GM19351 (cell line): ENCODE measurements around the gene CLEC4A.
"Not testable (repeated sequence)": the region's sequence is repeated elsewhere in the genome, so short reads cannot be mapped to it uniquely, and the experiment has no call there.

Source experiments
- ATAC-seq: cut with Tn5 transposase; IDR thresholded peaks from one replicate; pipeline ENCODE4 v1.9.1; 2021; ENCODE audit warnings: mild to moderate bottlenecking, moderate library complexity; ENCODE audit not compliant: unreplicated experiment

The CLEC4A gene

DNA sequence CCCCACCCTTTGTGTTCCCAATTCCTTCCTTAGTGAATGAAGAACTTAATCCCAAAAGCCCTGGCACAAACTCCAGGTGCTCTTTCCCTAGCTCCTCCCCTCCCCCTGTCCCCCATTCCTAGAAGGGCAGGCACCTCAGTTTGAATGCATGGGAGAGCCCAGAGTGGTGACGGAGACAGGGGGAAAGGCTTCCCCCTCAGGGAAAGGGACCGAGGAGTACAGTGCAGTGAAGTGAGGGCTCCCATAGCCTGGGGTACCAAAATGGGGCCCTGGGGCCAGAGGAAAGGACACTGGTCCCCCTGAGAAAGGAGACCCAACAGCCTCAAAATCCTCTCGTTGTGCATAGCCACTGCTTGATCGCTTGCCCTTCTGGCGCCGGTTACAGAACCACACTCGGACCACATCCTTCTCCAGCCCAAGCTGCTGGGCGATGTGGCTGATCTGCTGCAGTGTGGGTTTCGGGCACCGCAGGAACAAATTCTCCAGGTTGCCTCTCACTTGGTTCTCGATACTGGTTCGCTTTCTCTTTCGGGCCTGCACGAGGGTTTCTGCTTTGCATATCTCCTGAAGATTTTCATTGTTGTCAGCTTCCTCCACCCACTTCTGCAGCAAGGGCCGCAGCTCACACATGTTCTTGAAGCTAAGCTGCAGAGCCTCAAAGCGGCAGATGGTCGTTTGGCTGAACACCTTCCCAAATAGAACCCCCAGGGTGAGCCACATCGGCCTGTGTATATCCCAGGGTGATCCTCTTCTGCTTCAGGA, 10.4 kb downstream of the CLEC4A start:
- ATAC-seq, result not testable (repeated sequence)

DNA sequence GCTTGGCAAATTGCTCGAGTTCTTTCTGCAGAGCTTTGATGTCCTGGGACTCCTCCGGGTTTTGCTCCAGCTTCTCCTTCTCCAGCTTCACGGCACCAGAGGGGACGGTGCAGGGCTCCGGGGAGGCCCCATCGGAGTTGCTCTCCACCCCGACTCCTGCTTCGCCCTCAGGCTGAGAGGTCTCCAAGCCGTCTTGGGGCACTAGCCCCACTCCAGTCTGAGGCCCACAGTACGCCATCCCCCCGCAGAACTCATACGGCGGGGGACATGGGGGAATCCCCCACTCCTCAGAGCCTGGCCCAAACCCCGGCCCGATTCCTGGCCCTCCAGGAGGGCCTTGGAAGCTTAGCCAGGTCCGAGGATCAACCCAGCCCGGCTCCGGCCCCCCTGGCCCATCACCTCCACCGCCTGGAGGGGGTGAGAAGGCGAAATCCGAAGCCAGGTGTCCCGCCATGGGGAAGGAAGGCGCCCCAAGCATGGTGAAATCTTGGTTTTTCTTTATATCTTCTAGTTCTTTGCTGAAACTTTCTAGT, 11.0 kb downstream of the CLEC4A start:
- ATAC-seq, result not testable (repeated sequence)

DNA sequence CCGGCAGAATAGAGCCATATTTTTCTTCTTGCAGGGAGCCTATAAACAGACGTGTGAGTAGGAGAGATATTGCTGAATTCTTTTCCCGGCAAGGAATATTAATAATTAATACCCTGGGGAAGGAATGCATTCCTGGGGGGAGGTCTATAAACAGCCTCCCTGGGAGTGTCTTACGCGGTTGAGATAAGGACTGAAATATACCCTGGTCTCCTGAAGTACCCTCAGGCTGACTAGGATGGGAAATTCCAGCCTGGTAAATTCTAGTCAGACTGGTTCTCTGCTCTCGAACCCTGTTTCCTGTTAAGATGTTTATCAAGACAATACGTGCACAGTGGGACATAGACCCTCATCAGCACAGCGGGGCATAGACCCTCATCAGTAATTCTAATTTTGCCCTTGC, 18.2 kb downstream of the CLEC4A start:
- not testable (repeated sequence) for ATAC-seq

DNA sequence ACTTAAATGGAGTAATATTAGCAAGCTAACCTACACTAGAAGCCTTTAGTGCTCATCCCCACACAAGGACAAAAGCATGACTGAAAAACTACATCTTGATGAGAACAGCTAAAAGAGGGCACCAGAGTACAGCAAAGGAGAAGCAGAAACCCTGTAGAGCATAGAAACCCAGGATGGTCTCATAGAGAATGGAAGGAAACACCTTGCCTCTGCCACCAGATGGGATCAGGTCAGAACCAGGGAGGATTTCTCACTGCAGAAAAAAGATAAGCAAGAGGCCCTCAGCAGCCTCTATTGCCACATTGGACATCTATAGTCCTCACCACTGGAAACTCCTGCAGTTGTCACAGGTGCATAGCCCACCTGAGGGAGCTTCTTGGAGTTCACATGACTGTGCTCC, 19.8 kb downstream of the CLEC4A start:
- no peak for ATAC-seq

DNA sequence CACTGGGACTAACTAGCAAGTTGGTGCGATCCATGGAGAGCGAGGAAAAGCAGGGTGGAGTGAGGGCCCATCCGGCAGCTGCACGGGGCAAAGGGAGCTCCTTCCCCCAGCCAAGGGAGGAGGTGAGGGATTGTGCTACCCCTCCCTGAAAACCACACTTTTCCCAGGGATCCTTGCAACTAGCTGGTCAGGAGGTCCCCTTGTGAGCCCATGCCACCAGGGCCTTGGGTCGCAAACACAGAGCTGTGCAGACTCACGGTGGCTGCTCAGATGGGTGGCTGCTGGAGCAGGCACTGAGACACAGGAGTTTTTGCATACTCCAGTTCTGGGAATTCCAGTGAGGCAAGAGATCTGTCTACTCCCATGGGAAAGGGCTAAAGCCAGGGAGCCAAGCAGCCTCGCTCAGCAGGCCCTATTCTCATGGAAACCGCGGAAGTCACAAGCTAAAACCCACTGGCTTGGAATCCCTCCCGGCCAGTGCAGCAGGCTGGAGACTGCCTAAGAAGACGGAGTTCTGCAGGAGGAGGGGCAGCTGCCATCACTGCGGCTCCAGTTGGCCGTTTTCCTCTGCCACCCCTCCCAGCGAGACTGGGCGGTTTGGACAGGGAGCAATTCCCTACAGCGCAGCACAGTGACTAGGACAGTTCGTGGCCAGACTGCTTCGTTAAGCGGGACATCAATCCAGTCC, 22.5 kb downstream of the CLEC4A start:
- no peak for ATAC-seq

DNA sequence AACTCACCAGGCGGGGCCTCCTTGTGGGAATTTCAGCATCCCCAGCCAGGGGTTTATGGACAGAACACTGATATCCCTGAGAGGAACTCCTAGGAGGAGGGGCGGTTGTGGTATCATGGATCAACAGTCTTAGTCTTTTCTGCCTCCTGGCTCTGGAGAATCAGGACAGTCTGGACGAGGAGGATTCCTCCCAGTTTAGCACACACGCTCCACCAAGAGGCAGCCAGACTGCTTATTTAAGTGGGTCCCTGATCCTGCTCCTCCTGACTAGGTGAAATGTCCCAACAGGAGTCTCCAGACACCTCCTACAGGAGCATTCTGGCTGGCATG, 23.0 kb downstream of the CLEC4A start:
- no peak for ATAC-seq

DNA sequence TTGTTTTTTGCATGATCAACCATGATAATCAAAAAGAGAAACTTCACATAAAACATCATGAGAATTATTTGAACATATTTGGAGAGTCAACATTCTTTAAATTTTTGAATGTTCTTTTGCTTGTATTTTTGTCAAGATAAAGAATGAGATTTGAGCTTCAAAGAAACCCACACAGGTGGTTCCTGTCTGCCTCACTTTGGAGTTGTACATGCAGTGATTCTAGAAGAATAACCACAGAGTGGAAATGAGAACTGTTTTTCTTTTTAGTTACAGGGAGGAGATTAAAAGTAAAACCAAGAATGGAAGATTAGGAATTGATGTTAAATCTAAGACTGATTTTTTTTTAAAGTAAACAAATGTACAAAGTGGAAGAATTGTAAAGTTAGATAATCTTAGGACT, 31.1 kb downstream of the CLEC4A start:
- ATAC-seq, result no peak

DNA sequence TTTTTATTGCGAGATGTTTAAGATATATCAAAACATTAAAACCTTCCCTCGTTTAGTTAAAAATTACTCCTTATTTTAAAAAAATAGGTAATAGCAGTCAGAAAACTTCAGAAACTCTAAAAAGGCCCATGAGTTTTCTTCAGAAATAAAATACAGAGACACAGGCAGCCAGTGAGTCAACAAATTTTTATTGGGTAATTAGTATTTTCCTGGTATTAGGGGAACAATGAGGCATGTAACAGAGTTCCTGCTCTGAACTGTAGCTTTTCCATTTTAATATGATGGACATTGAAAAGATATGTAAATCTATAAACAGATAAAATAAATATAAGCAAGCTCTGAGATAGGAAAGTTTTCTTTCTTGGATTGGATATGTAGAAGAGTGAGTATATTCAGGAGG, 33.0 kb downstream of the CLEC4A start:
- no peak for ATAC-seq

DNA sequence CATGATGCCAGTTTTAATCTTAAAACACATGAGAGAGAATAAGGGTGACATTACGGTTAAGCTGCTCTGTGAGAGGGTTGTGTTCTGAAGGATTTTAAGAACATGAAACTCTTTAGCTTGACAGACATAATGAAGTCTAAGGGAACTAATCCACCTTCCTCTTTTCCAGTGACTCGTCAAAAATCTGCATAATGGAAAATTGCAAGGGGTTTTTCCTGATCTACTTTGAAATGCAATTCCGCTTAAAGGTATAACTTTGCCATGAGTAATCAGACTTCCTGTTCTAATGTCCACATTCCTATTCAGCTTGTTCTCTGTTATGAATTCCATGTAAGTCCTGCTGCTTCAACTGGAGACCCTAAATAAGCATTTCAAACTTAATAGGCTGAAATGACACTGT, 33.4 kb downstream of the CLEC4A start, which contains the start of gene ZNF705A:
Gene ZNF705A, plus strand, starts transcription at position 171 of the 400 bp plus-strand sequence. CDS start 15,611 bp downstream, outside the sequence.
- ATAC-seq, result no peak

DNA sequence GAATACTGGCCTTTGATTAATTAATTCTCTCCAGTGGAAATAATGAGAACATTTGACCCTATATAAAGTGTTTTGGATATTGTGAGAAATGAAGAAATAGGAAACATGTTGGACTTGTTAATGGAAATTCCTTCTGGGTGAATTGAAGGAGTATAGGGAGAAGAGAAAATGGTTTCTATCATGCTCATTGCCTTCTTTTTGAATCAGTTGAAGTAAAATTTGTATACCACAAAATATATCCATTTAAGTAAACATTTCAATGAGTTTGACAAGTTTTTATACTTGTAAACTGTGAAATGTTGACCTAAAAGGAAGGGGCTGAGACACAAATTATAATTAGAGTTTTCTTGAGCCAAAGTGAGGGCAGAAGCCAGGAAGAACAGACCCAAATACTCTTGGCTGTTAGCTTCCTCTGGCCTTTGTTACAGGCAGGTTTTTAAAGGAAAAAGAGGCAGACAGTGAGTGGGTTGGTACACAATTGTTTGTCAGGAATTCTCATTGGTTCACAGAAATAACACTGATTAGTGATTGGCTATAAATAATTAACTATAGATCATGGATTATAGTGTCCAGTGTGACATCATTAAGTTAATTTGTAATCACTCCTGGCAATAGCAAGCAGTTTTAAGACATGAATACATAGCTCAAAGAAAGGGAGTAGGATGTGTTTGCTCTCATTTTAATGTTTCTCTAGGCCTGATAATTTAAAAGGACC, 34.2 kb downstream of the CLEC4A start:
- no peak for ATAC-seq

DNA sequence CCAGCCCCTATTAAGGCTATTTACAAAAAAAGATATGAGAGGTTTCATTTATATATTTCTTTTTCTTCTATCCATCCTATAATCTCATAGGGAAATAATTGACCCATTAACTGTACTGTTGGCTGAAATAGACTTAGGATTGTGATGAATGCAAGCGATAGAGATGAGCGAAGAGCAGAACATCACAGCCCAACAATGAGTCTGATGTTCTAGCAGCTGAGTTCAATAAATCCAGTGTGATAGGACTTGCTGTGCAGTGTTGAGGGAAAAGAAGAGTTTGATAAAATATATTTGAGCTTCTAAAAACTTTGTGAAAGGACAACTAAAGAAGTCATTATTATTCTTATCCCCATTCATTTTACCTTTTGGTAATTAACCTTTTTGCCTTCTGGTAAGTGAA, 49.5 kb downstream of the CLEC4A start:
- ATAC-seq, result not testable (repeated sequence)

DNA sequence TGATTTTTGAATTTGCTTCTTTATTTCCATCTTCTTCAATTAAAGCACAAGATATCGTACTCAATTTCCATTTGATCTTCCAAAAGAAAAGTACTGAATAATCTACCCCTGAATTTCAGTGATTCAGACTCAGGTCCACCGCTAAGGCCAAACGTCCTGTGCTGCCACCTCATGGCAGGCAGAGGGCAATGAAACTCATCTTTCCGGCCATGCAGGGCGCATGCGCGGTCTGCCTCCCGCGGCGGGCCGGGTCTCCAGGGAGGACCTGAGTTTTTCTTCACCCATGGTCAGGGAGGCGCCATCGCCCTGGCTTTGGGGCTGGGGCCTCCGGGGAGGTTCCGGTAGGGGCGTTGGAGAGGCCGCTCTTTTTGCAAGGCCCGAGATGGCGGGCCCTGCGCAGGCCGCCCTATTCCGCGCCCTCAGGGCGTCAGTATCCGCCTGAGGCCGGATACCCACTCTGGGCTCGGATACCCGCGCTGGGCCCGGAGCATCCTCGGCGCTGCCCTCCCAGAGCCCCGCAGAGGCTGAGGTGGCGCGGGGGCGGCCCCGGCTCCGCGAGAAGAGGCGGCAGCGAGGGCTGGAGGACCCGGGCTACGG, 56.7 kb downstream of the CLEC4A start:
- ATAC-seq, result not testable (repeated sequence)

DNA sequence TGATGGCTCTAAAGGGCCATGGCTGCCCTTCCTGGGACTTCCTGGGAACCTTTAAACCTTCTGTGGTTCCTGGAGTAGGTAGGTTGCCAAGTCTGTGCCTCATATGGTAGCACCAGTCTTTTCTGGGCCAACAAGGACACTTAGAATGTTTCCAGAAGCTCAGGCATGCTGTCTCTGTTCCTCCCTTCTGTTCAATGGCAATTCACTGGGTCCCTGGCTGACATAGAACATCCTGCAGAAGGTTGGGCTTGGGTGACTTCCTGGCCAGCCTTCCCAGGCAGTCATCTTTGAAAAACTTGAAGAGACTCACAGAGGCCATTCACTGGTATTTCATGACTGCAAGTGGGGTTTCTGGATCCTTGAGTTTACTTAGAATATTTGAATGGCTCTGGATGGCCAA, 57.9 kb downstream of the CLEC4A start:
- not testable (repeated sequence) for ATAC-seq

DNA sequence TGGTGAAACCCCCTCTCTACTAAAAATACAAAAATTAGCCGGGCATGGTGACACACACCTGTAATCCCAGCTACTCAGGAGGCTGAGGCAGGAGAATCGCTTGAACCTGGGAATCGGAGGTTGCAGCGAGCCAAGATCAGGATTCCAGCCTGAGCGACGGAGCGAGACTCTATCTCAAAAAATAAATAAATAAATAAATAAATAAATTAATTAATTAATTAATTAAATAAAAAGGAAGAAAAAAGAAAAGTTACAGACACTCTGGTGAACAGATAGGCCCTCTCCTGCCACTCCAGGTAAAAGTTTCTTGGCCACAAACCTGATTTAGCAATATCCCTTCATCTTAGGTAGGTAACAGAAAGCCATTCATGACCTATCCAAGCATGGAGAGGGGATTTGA, 59.5 kb downstream of the CLEC4A start:
- ATAC-seq, result not testable (repeated sequence)

DNA sequence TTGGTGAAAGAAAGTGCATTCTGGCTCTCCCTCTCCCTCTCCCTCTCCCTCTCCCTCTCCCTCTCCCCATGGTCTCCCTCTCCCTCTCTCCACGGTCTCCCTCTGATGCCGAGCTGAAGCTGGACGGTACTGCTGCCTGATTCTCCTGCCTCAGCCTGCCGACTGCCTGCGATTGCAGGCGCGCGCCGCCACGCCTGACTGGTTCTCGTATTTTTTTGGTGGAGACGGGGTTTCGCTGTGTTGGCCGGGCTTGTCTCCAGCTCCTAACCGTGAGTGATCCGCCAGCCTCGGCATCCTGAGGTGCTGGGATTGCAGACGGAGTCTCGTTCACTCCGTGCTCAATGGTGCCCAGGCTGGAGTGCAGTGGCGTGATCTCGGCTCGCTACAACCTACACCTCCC, 59.9 kb downstream of the CLEC4A start:
- ATAC-seq, result not testable (repeated sequence)

DNA sequence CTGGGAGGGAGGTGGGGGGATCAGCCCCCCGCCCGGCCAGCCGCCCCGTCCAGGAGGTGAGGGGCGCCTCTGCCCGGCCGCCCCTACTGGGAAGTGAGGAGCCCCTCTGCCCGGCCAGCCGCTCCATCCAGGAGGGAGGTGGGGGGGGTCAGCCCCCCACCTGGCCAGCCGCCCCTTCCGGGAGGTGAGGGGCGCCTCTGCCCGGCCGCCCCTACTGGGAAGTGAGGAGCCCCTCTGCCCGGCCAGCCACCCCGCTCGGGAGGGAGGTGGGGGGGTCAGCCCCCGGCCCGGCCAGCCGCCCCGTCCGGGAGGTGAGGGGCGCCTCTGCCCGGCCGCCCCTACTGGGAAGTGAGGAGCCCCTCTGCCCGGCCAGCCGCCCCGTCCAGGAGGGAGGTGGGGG, 60.8 kb downstream of the CLEC4A start:
- ATAC-seq, result not testable (repeated sequence)

DNA sequence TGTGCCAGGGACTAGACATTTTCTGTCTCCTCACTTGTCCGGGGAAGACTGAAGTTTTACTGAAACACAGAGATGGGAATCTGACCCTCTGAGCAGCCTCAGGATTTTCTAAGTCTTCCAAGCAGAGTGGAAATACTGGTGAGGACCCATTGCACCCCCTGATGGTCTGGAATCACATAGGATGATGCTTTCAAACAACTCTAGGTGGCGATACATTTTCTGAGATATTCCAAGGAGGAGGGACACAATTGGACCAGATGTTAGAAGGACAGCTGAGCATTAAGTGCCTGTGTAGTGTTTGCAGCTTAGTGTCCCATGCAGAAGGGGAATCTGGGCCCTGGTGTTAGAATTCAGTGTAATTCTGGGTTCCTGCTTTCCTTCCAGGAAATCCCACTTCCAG, 64.7 kb downstream of the CLEC4A start:
- not testable (repeated sequence) for ATAC-seq
